Measurements from ENCODE around the gene TRIO.

The TRIO gene

DNA sequence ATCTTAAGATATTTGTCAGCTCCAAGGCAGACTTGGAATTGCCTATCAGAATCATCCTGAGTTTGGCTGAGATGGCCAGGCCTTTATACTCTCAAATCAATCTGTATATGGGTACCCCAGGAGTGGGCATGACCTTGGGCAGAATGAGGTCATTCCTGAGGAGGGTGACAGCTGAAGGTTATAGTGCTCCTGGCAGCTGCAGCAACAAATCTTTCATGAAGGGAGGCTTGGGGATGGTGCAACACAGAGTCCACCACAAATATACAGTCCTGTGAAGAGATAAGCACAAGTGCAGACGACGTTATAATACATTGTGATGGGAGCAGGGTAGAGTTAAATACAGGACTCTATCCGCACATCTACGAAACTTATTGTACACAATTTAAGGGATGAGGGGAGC lies 21.1 kb upstream of the TRIO start:
- in situ Hi-C loops (cut with MboI; ENCODE audit: low sequenced_read_pairs): no loop called here

DNA sequence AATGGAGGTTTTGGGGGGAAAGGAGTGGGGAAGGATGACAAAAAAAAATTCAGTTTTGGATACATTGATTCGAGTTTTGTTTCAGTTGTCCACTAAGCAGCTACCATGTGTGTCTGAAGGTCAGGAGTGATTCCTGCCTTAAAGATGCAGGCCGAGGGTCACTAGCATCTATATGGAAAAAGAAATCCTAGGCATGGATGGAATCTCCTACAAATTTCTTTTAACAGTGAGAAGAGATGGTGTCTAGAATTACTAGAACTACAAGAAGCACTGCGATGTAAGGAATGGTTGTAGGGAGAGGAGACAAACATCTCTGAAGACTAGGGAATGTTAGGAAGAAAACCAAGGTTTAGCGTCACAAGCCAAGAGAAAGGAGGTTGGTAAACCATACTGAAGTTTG lies 19.6 kb upstream of the TRIO start:
- in situ Hi-C loops (cut with MboI; ENCODE audit: low sequenced_read_pairs): no loop called here

DNA sequence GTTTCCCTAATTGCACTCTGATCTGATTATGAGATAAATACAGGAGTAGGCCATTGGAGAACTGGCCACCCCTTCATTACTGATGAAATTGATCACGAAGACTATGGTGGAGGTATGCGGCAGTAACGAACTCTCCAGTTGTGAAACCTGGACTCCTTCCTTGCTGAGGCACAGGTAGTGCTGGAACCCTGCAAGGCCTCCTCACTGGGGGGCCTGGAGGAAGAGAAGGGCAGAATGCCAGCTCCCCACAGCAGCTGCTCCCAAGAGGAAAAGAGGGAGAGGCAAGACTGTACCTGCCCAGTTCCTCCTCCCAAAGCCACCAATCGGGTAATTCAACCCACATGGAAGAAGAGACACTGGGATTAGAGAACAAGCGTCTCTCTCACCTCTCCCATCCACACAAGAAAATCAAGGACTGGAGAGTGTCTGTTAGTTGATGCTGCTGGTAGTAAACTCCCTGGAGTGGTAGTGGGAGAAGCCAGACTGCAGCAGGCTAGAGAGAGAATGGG lies 19.1 kb upstream of the TRIO start:
- in situ Hi-C loops (cut with MboI; ENCODE audit: low sequenced_read_pairs): no loop called here

DNA sequence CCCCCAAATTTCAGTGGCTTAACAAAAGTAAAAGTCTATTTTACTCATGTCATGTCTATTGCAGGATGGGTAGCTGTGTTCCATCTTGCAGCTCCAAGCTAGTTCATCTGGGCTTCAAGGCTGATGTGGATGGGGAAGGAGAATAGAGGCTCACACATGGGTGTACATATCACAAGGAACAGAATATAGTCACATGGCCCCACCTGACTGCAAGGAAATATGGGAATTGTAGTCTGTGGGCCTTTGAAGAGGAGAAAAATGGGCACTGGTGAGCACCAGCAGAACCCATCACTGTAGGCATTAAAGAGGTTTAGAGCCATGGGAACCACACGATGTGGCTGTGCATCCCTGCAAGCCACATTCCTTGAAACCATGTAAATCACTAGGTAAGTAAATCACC lies 17.9 kb upstream of the TRIO start:
- in situ Hi-C loops (cut with MboI; ENCODE audit: low sequenced_read_pairs): no loop called here

DNA sequence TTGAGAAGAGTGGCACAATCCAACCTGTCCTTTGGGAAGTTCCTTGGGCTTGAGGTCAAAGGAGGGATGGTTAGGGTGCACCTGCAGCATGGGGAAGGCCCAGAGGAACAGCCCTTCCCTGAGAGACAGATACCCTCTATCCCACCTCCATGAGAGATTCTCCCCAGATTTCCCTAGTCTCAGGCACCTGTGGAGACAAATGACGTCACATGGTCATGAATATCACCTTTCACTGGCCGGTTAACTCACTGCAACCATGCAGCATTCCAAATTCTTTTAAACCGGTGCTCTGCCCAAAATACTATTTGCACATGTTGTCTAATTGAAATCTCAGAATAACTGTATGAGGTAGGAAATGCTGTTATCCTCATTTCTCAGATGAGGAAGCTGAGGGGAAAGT lies 15.6 kb upstream of the TRIO start:
- in situ Hi-C loops (cut with MboI; ENCODE audit: low sequenced_read_pairs): no loop called here

DNA sequence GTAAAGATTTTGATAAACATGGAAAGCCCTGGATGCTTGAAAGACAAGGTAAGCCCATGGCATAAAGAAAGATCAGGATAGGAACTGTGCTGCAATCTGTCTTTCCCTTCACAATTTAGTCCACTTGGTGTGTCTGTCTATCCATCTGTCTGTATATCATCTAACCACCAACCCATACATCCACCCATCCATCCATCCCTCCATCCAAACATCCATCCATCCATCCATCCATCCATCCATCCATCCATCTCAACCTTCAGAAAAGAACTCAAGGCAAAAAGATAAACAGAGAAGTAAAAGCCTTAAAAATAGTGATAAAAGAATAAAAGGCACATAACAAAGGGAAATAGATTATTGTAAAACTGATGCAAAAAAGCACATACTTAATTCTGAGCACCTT lies 15.1 kb upstream of the TRIO start:
- in situ Hi-C loops (cut with MboI; ENCODE audit: low sequenced_read_pairs): no loop called here

DNA sequence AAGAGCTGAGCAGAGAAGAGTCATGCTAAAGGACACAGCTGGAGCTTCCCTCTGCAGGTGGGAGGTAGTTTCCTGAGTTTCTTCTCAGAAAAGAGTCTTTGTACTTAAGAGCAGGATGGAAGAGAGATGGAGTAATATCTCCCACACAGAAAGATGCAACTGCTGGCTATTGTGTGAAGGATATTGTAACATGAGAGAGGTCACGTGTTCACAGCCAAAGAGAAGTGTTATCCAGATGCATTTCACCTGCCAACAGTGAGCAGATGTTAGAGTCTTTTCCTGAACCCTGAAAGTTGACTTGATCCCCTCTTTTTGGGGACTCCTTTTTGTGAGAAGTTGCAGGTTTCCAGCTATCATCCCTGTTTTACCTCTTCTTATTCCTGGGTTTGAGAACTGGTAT lies 14.0 kb upstream of the TRIO start:
- in situ Hi-C loops (cut with MboI; ENCODE audit: low sequenced_read_pairs): no loop called here

DNA sequence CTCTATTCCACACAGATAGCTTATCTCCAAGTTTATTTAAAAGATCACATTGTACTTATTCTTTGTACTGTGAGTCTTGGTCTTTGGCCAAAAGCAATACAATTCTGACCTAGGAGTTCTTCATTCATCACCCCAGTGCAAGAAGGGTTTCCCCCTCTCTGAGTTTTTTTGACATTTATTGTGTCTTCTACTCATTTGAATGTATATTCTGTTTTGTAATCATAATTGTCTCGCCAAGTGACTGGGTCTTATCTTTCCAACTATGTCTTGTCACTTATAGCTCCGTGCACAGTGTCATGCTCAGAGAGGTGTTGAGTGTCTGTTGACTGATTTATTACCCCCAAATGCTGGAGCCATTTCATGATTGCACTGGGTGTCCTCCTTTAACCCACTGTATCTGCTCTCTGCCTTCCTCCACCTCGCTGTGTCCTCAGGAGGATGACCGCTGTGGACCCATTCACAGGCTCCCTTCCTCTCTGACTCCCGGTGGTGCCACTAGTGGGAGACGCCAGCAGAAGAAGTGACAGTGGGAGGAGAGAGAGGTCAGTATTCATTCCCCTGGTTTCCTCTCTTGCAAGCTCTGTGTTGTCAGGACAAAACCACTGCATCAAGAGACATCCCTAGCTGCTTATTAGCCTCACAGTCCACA lies 11.2 kb upstream of the TRIO start:
- in situ Hi-C loops (cut with MboI; ENCODE audit: low sequenced_read_pairs): no loop called here

DNA sequence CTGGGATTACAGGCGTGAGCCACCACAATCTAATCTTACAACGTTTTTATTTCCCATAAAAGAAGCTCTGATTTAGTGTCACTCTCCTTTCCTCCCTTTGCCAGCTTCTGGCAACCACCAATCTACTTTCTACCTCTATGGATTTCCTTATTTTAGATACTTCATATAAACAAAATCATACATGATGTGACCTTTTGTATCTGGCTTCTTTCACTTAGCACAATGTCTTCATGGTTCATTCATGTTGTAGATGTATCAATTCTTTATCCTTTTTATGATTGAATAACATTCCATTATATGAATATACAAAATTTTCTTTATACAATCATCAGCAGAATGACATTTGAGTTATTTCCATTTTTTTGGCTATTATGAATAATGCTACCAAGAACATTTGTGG lies 9.7 kb upstream of the TRIO start:
- in situ Hi-C loops (cut with MboI; ENCODE audit: low sequenced_read_pairs): no loop called here

DNA sequence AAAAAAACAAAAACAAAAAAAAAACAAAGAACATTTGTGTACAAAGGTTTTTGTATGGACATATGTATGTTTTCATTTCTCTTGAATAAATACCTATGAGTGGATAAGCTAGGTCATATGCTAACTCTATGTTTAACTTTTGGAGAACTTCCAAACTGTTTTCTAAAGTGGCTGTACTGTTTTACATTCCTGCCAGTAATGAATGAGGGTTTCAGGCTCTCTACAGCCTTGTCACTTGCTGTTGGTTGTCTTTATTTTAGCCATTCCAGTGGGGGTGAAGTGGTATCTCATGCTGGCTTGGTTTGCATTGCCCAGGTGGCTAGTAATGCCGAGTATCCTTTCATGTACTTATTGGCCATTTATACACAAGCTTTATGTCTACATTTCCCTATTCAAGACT lies 9.1 kb upstream of the TRIO start:
- in situ Hi-C loops (cut with MboI; ENCODE audit: low sequenced_read_pairs): no loop called here

DNA sequence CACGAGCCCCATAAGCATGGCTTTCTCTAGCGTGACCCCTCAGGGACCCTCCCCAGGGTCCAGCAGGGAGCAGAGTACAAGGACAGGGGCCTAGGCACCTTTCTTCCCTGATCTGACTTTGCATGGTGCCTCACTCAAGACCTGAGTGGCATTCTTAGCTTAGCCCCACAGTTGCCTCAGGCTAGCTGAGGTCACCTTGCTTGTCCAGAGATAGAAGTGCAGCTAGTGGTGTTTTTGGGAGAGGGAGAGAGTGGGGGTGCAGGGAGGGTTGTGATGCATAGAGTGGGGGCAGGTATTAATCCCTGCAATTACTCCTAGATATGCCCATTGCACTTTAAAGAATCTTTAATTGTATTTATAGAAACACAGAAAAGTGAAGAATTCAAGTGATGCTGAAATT lies 8.4 kb upstream of the TRIO start:
- in situ Hi-C loops (cut with MboI; ENCODE audit: low sequenced_read_pairs): no loop called here

DNA sequence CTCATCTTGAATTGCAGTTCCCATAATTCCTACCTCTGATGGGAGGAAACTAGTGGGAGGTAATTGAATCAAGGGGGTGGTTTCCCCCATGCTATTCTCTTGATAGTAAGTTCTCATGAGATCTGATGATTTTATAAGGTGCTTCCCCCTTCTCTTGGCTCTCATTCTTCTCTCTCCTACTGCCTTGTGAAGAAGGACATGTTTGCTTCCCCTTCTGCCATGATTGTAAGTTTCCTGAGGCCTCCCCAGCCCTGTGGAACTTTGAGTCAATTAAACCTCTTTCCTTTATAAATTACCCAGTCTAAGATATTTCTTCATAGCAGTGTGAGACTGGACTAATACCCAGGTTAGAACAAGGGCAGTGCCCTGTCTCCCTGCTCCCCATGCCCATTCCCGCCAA lies 7.5 kb upstream of the TRIO start:
- in situ Hi-C loops (cut with MboI; ENCODE audit: low sequenced_read_pairs): no loop called here

DNA sequence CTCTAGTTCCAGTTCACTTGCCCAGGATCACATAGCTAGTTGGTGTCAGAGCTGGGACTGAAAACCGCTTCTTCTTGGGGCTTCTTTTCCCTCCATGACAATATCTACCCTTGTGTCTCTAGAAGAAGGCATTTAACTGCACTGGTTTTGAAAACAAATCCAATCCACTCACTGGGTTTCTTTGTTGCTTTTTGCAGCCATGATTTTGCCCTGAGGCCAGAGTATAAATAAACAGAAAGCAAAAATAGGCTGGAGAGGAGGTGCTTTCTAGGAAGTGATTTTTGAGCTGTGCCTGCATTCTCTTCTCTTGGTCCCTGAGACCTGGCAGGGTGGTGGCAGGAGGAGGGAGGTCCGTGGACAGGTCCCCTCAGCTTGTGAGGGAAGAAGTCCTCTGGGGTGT lies 6.9 kb upstream of the TRIO start:
- in situ Hi-C loops (cut with MboI; ENCODE audit: low sequenced_read_pairs): no loop called here

DNA sequence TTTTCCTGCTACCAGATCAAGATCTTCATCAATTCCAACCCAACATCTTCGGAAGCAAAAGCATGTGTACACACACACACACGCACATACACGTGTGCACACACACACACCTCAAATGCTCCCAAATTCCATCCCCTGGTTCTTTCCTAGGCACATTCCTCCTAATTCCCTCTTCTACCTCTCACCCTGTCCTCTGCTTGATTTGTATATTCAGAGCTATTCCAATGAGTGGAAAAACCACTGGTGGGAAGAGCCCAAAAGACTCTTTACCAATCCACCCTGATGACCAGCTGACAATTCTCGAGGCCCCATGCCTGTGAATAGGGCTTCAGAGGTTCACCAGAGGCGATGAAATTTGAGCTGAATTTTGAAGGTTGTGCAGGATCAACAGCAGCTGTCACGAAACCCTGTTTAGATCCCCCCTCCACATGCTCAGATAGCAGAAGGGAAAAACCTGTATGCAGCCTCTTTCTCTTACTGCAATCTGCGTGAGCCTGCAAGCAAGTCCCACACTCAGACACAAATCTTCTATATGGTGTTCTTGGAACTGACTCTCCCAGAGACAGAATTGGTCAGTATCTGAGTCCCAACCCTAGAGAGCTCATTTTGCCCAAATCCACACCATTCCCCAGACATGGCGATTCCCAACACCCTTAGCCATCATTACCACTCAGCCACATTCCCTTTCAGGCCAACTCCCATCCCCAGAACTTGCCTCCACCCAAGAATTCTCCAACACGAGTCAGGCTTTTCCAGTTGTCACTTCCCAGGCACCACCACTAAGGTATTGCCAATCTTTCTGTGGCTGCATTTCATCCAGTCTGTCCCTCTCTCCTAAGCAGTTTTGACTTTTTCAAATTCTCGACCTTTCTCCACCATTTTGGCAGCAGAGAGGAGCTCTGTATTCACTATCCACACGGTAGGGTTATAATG lies 4.3 kb upstream of the TRIO start:
- in situ Hi-C loops (cut with MboI; ENCODE audit: low sequenced_read_pairs): no loop called here

DNA sequence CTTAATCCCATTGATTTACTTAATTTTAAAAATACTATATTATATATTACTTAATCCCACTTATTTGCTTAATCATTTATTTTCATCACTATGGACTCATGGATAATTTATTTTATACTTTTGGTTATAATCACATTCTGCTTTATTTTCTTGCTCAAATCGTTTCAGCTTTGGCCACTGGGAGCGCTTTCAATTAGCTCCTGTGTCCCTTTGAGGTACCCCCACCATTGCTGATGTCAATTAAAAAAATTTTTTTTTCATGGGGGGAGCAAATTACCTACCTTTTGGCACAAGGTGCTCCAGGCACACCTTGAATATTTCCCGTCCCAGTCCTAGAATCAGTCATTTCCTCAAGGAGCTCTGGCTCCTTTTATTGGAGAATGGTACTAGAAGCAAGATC lies 1.4 kb upstream of the TRIO start:
- in situ Hi-C loops (cut with MboI; ENCODE audit: low sequenced_read_pairs): no loop called here

DNA sequence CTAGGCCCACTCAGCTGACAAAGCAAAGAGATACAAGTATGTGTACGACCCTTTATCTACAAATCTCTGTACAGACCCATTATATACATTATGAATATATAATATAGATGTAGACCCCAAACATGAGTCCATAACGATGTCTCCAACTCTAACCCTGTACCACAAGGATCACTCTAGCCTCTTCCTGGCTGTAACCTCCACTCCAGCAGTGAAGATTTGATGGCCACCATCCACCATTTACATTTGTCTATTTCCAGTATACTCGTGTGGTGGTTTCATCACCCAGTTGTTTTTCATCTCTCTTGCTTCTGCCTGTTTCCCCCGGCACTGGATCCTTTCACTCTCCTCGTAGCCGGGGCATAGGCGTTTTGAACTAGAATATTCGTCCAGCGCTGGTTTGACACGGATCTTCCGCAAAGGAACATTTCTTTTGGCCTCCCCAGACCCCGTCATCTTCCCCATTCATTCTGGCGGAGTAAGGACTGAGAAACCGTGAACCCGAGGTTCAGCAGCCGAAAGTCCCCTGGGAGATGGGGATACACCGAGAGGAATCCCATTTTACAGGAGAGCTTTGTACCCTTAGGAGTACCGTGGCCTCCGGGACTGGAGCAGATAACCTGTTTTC lies 828 bp upstream of the TRIO start:
- in situ Hi-C loops (cut with MboI; ENCODE audit: low sequenced_read_pairs): no loop called here

DNA sequence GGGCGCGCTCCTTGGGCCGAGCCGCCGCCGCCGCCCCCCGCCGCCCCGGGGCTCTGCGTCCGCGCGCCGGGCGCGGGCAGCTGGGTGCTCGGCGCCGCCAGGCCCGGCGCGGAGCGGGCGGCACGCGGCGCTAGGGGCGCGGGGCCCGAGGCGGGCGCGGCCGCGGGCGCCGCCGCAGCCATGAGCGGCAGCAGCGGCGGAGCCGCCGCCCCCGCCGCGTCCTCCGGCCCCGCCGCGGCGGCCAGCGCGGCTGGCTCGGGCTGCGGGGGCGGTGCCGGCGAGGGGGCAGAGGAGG lies 351 bp downstream of the TRIO start:
- in situ Hi-C loops (cut with MboI; ENCODE audit: low sequenced_read_pairs): no loop called here

DNA sequence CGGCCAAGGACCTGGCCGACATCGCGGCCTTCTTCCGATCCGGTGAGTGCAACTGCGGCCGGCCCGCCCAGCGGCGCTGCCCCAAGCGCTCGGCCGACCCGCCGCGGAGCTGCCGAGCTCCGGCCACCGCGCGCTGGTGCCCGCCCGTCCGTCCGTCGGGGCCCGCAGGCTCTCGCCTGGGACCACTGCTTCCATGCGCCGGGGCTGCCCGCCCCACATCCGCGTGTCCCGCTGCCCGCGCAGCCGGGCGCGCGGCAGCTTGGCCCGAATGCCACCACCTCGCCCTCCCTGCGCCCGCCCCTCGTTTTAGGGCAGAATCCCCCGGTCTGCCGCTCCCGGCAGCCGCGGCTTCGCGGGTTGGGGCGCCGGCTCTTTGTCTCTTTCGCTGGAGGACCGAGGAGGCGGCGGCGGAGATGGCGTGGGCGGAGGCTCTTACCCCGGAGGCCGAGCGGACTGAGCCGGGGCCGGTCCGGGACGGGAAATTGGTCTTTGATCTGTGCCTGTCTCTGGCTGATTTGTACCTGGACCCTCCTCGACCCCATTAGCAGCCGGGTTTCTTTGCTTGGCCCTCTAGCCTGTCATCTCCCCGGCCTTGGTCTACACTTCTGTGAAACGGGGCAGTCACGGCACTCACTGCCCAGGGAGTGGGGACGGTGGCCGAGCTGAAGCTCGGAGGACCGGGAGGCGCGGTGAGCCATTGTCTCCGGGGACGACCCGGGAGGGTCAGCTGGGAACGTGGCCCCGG lies 871 bp downstream of the TRIO start:
- in situ Hi-C loops (cut with MboI; ENCODE audit: low sequenced_read_pairs): no loop called here

DNA sequence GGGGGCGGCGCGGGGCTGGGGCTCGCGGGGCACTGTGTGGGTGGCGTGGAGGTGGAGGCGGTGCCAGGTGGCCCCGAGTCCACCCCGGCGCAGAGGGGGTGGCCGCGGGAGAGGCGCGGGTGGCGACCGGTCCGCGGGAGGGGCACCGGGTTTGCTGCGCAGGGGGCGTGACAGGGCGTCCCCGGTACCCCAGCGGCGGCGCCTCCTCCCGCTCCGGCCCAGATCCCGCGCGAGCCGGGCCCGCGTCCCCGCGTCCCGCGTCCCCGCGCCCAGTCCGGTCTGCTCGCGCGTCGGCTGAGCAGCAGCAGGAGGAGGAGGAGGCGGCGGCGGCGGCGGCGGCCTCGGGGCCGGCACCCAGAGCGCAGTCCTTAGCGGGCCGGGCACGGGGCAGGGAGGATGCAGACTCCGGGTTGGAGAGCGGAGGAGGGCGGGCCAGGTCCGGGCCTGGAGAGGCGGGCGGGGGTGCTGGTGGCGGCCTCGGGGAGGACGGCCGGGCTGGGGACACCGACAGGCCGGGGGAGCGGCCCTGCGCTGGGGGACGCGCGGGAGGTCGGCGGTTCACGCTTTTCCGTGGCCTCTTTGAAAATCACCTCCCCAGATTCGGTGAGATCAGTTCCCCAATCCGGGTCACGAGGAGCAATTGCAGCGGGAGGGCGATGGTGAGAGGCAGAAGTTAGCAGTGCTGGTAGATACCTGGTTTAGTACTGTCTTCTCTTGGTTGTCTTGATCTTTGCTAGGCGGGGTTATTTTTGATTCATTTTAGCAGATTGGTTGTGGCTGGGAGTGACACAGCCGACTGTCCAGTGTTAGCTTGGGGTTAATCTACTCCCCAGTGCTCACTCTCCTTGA lies 1.7 kb downstream of the TRIO start:
- in situ Hi-C loops (cut with MboI; ENCODE audit: low sequenced_read_pairs): no loop called here
